Liver (tissue), 9 donors: ENCODE data around the gene PAAF1. TPM values are rescaled to one million over a fixed set of nuclear protein-coding genes. Genes with fewer than 3 reads are reported as not detected.

ENCODE experiments used
- DNase-seq: peaks from one replicate; pipeline ENCODE4 v3.0.0-alpha.2; 2017; ENCODE audit warnings: low spot score
- H3K27ac ChIP-seq, 2 donors: one replicate each; pipeline ENCODE4 v1.7.0; 2013; ENCODE audit warnings: inconsistent platforms in 2 of 2, low read length in 2 of 2, control low read depth in 1 of 2, low read depth in 1 of 2, mild to moderate bottlenecking in 1 of 2
- H3K27me3 ChIP-seq, 4 donors: one replicate each; pipeline versions ENCODE4 v1.6.1 to v1.7.0; 2013; ENCODE audit warnings: low read length in 3 of 4, inconsistent platforms in 1 of 4, mild to moderate bottlenecking in 1 of 4, moderate library complexity in 1 of 4; ENCODE audit not compliant: control insufficient read depth in 4 of 4, insufficient read depth in 4 of 4
- H3K36me3 ChIP-seq, 4 donors: one replicate each; pipeline versions ENCODE4 v1.6.1 to v1.7.0; 2013; ENCODE audit warnings: low read length in 3 of 4, mild to moderate bottlenecking in 3 of 4, low read depth in 1 of 4, moderate library complexity in 1 of 4; ENCODE audit not compliant: control insufficient read depth in 4 of 4, insufficient read depth in 3 of 4
- H3K4me1 ChIP-seq, 4 donors: one replicate each; pipeline versions ENCODE4 v1.6.1 to v1.7.0; 2013; ENCODE audit warnings: low read length in 3 of 4, mild to moderate bottlenecking in 3 of 4, moderate library complexity in 1 of 4; ENCODE audit not compliant: control insufficient read depth in 4 of 4, insufficient read depth in 4 of 4
- H3K4me3 ChIP-seq, 3 donors: one replicate each; pipeline versions ENCODE4 v1.6.1 to v1.7.0; 2013; ENCODE audit warnings: low read length in 3 of 3, control low read depth in 1 of 3, low read depth in 1 of 3, mild to moderate bottlenecking in 1 of 3
- H3K9ac ChIP-seq, 2 donors: one replicate each; pipeline ENCODE4 v1.7.0; 2013; ENCODE audit warnings: low read length in 2 of 2, mild to moderate bottlenecking in 2 of 2, moderate library complexity in 2 of 2, control low read depth in 1 of 2, low read depth in 1 of 2
- H3K9me3 ChIP-seq, 4 donors: one replicate each; pipeline versions ENCODE4 v1.6.1 to v1.7.0; 2013; ENCODE audit warnings: low read length in 3 of 4; ENCODE audit not compliant: control insufficient read depth in 4 of 4
- EGR1 ChIP-seq, 2 donors: IDR thresholded peaks; 2 replicates each; pipeline ENCODE4 v1.6.1; 2016 to 2018; ENCODE audit warnings: antibody characterized with exemption in 2 of 2, low read depth in 2 of 2
- FOXA1 ChIP-seq: IDR thresholded peaks from 2 replicates; pipeline ENCODE4 v1.6.1; 2016; ENCODE audit warnings: antibody characterized with exemption
- FOXA2 ChIP-seq: IDR thresholded peaks from 2 replicates; pipeline ENCODE4 v1.6.1; 2016; ENCODE audit warnings: antibody characterized with exemption
- GABPA ChIP-seq, 2 donors: IDR thresholded peaks in 1 of 2; conservative IDR thresholded peaks in 1 of 2; 2 replicates each; pipeline ENCODE4 v1.6.1; 2016; ENCODE audit warnings: antibody characterized with exemption in 2 of 2, mild to moderate bottlenecking in 1 of 2, moderate library complexity in 1 of 2
- HNF4A ChIP-seq, 2 donors: conservative IDR thresholded peaks; 2 replicates each; pipeline ENCODE4 v1.6.1; 2016; ENCODE audit warnings: antibody characterized with exemption in 2 of 2, mild to moderate bottlenecking in 2 of 2
- HNF4G ChIP-seq: IDR thresholded peaks from 2 replicates; pipeline ENCODE4 v1.6.1; 2016; ENCODE audit warnings: antibody characterized with exemption
- JUND ChIP-seq, 2 donors: IDR thresholded peaks; 2 replicates each; pipeline ENCODE4 v1.6.1; 2016; ENCODE audit warnings: antibody characterized with exemption in 2 of 2
- MAX ChIP-seq: IDR thresholded peaks from 2 replicates; pipeline ENCODE4 v1.6.1; 2016; ENCODE audit warnings: antibody characterized with exemption
- NR2F2 ChIP-seq: IDR thresholded peaks from 2 replicates; pipeline ENCODE4 v1.6.1; 2016; ENCODE audit warnings: antibody characterized with exemption
- RAD21 ChIP-seq, 2 donors: IDR thresholded peaks; 2 replicates each; pipeline ENCODE4 v1.6.1; 2016; ENCODE audit warnings: antibody characterized with exemption in 2 of 2, mild to moderate bottlenecking in 2 of 2
- REST ChIP-seq: IDR thresholded peaks from 2 replicates; pipeline ENCODE4 v1.6.1; 2016; ENCODE audit warnings: antibody characterized with exemption, mild to moderate bottlenecking
- RXRA ChIP-seq, 2 donors: IDR thresholded peaks; 2 replicates each; pipeline ENCODE4 v1.6.1; 2017 to 2018; ENCODE audit warnings: antibody characterized with exemption in 2 of 2, mild to moderate bottlenecking in 1 of 2
- SP1 ChIP-seq: IDR thresholded peaks from 2 replicates; pipeline ENCODE4 v1.6.1; 2018; ENCODE audit warnings: antibody characterized with exemption, mild to moderate bottlenecking
- TAF1 ChIP-seq: conservative IDR thresholded peaks from 2 replicates; pipeline ENCODE4 v1.6.1; 2016; ENCODE audit warnings: antibody characterized with exemption, mild to moderate bottlenecking
- YY1 ChIP-seq: IDR thresholded peaks from 2 replicates; pipeline ENCODE4 v1.6.1; 2016; ENCODE audit warnings: antibody characterized with exemption, mild to moderate bottlenecking
- WGBS: extraction: QIAGEN DNeasy Blood & Tissue Kit; methylation state at CpG from one replicate; pipeline ENCODE4 v1.1.7; 2013; 5-methylcytosine and 5-hydroxymethylcytosine counted together
- polyA plus RNA-seq, 2 donors: library from polyadenylated mRNA; stranded (reverse) in 1 of 2; unstranded in 1 of 2; fragments of 200-250 nt in 1 of 2; fragments of >200 nt in 1 of 2; fragmentation: Nextera tagmentation in 1 of 2; extraction: Ambion mirVana in 1 of 2; gene quantifications; one replicate each; pipeline versions ENCODE4 v1.2.1 to v1.2.3, GENCODE V29; 2013 to 2015
- total RNA-seq, 2 donors: library from RNA; depleted of rRNA; stranded (reverse); fragments of >200 nt; gene quantifications; one replicate each; pipeline ENCODE4 v1.2.3, GENCODE V29; 2014
- TF ChIP-seq, protein P1 (sequence below): IDR thresholded peaks from 2 replicates; pipeline ENCODE4 v1.6.1; 2016; ENCODE audit warnings: antibody characterized with exemption
- TF ChIP-seq, protein P2 (sequence below): IDR thresholded peaks from 2 replicates; pipeline ENCODE4 v1.6.1; 2016; ENCODE audit warnings: antibody characterized with exemption
- donor health status: healthy.
- donor health status: healthy.
- donor health status: healthy.
- donor health status: healthy.
- donor health status: healthy.

Gene PAAF1
- total and polyA plus RNA-seq, 4 donors, result 5.3 to 10.4 (median 8.3) TPM

DNA sequence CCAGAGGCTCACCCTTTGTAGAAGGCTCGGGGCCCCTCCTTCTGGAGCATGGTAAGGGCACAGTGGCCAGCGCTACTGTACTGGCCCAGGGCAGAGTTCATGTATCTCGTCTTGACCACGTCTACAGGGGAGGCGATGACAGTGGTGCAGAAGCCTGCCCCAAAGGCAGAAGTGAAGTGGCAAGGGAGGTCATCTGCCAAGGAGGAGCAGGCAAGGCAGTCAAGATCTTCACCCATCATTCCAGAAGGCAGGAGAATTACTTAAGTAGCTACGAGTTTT is 98.6 kb downstream of the PAAF1 start:
- Histone ChIP-seq H3K4me3 (no peak overlapping the region), H3K9ac (no peak overlapping the region), H3K36me3 (peaks cover 0 to 4% (median 0%) of the 10 kb centered on the region in 4 donors), H3K27me3 (no peaks in the 10 kb centered on the region), H3K27ac (no peak overlapping the region), H3K9me3 (no peaks in the 10 kb centered on the region), H3K4me1 (no peaks in the 10 kb centered on the region)
- WGBS, result 96% methylated on average over 6 of the region's 6 CpGs
- DNase-seq, result no peak
- no peak for TF ChIP-seq REST
- TF ChIP-seq YY1, result no peak
- TF ChIP-seq RAD21 (IDR thresholded peaks at IDR 0.05), result no peak
- TF ChIP-seq, protein P1, sequence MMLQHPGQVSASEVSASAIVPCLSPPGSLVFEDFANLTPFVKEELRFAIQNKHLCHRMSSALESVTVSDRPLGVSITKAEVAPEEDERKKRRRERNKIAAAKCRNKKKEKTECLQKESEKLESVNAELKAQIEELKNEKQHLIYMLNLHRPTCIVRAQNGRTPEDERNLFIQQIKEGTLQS, result no peak

DNA sequence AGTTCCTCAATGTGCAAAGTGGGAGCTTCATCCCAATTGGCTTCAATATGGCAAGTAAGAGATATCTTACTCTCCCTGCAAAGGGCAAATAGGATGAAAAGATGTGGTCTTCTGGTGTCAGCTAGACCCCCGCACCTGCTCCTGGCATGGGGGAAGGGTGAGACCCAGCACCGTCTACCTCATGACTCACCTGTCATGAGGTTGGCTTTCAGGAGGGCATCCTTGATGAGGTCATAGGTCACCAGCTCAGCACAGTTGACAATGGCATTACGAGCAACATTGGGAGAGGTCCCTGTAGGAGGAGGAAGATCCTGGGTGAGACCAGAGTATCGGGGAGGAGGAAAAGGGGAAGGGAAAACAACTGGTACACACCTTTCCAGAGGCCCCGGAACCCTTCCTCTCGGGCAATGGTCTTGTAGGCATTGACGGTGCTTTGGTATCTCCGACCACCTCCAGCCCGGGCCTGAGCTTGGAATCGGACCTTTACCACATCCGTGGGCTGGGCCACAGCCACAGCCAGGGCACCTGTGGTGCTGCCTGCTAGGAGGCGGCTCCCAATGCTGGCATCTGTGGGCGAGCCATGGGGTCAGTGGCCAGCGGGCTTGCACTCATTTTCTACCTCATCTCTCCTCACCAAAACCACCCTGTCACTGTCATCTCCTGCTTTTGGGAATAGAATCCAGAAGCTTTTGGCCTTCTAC is 99.8 kb downstream of the PAAF1 start:
- TF ChIP-seq JUND (IDR thresholded peaks at IDR 0.05) (no peak), YY1 (no peak), SP1 (no peak), FOXA1 (no peak), MAX (no peak), RXRA (IDR thresholded peaks at IDR 0.05) (no peak), GABPA (IDR thresholded peaks at IDR 0.05 in 1 of 2, conservative IDR thresholded peaks at IDR 0.05 in 1 of 2) (no peak), NR2F2 (no peak)
- Histone ChIP-seq H3K4me3 (no peak overlapping the region), H3K4me1 (no peaks in the 10 kb centered on the region), H3K36me3 (peaks cover 0 to 4% (median 0%) of the 10 kb centered on the region in 4 donors), H3K9me3 (no peaks in the 10 kb centered on the region), H3K27me3 (no peaks in the 10 kb centered on the region), H3K9ac (no peak overlapping the region), H3K27ac (no peak overlapping the region)
- 92% methylated on average over 14 of the region's 14 CpGs for WGBS
- no peak for DNase-seq

DNA sequence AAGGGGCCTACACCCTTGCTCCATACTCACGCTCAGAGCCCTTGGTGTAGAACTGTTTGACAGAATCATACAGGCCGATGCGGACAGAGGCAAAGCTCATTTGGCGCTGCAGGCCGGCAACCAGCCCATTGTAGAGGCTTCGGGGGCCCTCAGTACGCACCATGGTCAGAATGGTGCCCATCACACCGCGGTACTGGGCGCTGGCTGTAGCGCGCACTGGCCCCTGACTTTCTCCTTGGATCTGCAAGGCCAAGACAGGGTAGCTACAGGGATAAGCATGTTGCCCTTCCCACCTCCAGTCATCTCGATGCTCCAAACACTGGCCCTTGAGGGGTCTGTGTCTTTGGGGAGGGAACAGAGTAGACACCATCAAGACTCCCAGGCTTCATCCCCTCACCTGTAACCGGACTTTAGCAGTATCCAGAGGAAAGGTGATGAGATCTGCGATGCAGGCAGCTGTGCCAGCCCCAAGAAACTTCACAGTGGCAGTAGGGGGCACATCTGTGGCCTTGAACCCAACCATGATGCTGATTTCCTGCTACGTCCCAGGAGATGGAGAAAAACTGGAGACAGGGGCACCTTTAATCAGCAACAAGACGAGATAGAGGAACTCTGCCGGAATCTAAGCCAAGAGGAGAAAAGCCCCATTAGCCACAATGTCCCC is 101.2 kb downstream of the PAAF1 start:
- Histone ChIP-seq H3K36me3 (peaks cover 0 to 4% (median 0%) of the 10 kb centered on the region in 4 donors), H3K9me3 (no peaks in the 10 kb centered on the region), H3K27ac (no peak overlapping the region), H3K9ac (no peak overlapping the region), H3K4me1 (peaks cover 0 to 3% (median 1%) of the 10 kb centered on the region in 4 donors), H3K4me3 (no peak overlapping the region), H3K27me3 (no peaks in the 10 kb centered on the region)
- 96% methylated on average over 18 of the region's 18 CpGs for WGBS
- DNase-seq, result peak; percentile 32
- no peak for TF ChIP-seq RXRA (IDR thresholded peaks at IDR 0.05)
- TF ChIP-seq HNF4A (conservative IDR thresholded peaks at IDR 0.05), result no peak
- TF ChIP-seq EGR1 (IDR thresholded peaks at IDR 0.05; ENCODE audit: low read depth in 2 of 2), result no peak
- TF ChIP-seq JUND (IDR thresholded peaks at IDR 0.05), result no peak
- TF ChIP-seq YY1, result no peak
- TF ChIP-seq, protein P2, sequence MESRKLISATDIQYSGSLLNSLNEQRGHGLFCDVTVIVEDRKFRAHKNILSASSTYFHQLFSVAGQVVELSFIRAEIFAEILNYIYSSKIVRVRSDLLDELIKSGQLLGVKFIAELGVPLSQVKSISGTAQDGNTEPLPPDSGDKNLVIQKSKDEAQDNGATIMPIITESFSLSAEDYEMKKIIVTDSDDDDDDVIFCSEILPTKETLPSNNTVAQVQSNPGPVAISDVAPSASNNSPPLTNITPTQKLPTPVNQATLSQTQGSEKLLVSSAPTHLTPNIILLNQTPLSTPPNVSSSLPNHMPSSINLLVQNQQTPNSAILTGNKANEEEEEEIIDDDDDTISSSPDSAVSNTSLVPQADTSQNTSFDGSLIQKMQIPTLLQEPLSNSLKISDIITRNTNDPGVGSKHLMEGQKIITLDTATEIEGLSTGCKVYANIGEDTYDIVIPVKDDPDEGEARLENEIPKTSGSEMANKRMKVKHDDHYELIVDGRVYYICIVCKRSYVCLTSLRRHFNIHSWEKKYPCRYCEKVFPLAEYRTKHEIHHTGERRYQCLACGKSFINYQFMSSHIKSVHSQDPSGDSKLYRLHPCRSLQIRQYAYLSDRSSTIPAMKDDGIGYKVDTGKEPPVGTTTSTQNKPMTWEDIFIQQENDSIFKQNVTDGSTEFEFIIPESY, result no peak
- no peak for TF ChIP-seq FOXA2
- TF ChIP-seq HNF4G, result no peak
- TF ChIP-seq TAF1, result no peak
- TF ChIP-seq SP1, result no peak
- TF ChIP-seq GABPA (IDR thresholded peaks at IDR 0.05 in 1 of 2, conservative IDR thresholded peaks at IDR 0.05 in 1 of 2), result no peak
- TF ChIP-seq, protein P1, result no peak
- TF ChIP-seq FOXA1, result no peak
- no peak for TF ChIP-seq REST
- TF ChIP-seq RAD21 (IDR thresholded peaks at IDR 0.05), result no peak
